ENCODE data around the gene MREG.

DNA sequence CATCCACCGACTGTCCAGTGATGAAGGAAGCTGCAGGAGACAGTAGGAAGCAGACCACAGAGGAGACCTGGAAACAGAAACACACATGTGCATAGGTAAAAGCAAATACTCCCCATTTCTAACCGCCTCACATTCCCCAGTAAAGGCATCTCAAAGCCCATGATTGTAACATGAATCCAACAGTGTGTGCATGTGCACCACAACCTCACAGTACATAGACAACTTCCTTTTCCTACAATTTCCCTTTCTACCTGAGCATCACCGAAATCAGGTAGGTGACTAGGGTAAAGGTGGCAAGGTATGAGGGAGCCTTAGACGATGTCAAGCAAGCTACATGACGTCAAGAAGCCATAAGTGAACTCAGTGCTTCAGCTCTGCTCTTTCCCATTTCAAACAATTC is 30.6 kb upstream of the MREG start:
- TF ChIP-seq ZFHX2 (tag by site-specific recombination; conservative IDR thresholded peaks at IDR 0.05) (no peak), ZNF121 (tag by site-specific recombination; IDR thresholded peaks at IDR 0.05) (no peak), ZFP41 (tag by site-specific recombination; IDR thresholded peaks at IDR 0.05; ENCODE audit: borderline replicate concordance) (no peak), ZNF76 (tag by site-specific recombination; IDR thresholded peaks at IDR 0.05; ENCODE audit: borderline replicate concordance, low read depth) (no peak)
- TF ChIP-seq, protein P1, sequence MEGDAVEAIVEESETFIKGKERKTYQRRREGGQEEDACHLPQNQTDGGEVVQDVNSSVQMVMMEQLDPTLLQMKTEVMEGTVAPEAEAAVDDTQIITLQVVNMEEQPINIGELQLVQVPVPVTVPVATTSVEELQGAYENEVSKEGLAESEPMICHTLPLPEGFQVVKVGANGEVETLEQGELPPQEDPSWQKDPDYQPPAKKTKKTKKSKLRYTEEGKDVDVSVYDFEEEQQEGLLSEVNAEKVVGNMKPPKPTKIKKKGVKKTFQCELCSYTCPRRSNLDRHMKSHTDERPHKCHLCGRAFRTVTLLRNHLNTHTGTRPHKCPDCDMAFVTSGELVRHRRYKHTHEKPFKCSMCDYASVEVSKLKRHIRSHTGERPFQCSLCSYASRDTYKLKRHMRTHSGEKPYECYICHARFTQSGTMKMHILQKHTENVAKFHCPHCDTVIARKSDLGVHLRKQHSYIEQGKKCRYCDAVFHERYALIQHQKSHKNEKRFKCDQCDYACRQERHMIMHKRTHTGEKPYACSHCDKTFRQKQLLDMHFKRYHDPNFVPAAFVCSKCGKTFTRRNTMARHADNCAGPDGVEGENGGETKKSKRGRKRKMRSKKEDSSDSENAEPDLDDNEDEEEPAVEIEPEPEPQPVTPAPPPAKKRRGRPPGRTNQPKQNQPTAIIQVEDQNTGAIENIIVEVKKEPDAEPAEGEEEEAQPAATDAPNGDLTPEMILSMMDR (tag by site-specific recombination; IDR thresholded peaks at IDR 0.05), result no peak

Measured in HEK293 (cell line).